HEK293 (cell line): Measurements from ENCODE around the gene GRK5.
A peak's percentile ranks its signal among the peaks of the same experiment; 100 is the strongest.

Experiments used
- CTCF ChIA-PET: fragments of 350-600 bp; formaldehyde crosslinking; extraction: SDS; loops from one replicate; lab custom pipeline; 2021; ENCODE audit warnings: antibody characterized with exemption; lab: Yijun Ruan, JAX
- POLR2A ChIA-PET: fragments of 300-600 bp; formaldehyde crosslinking; extraction: SDS; loops from one replicate; lab custom pipeline; 2020; ENCODE audit warnings: antibody characterized with exemption, inconsistent platforms; lab: Yijun Ruan, JAX
- H3K27ac ChIP-seq: fragments of 200-500 bp; sonication (Bioruptor generic); 2 replicates; pipeline ENCODE4 v1.5.1; 2014; ENCODE audit warnings: low read depth, low read length, control low read depth, inconsistent platforms; ENCODE audit errors: extremely low read depth
- H3K36me3 ChIP-seq, 2 experiments: fragments of 200-500 bp in 1 of 2; sonication (Bioruptor generic) in 1 of 2; 1 replicate in 1 of 2; 2 replicates in 1 of 2; pipeline ENCODE4 v1.5.1; 2014 to 2017; ENCODE audit warnings: inconsistent platforms in 2 of 2, low read length in 2 of 2; ENCODE audit not compliant: control insufficient read depth in 2 of 2, insufficient read depth in 1 of 2
- H3K4me1 ChIP-seq: fragments of 200-500 bp; sonication (Bioruptor generic); 2 replicates; pipeline ENCODE4 v1.5.1; 2014; ENCODE audit warnings: mild to moderate bottlenecking, low read length, inconsistent platforms; ENCODE audit not compliant: control insufficient read depth, insufficient read depth
- H3K4me3 ChIP-seq: 2 replicates; pipeline ENCODE4 v1.5.1; 2011; ENCODE audit warnings: low read depth, mild to moderate bottlenecking, control low read depth, low read length, moderate library complexity
- H3K9me3 ChIP-seq: fragments of 200-500 bp; sonication (Bioruptor generic); 2 replicates; pipeline ENCODE4 v1.5.1; 2014; ENCODE audit warnings: low read depth, low read length, inconsistent platforms; ENCODE audit not compliant: control insufficient read depth, insufficient read depth
- HOXD13 ChIP-seq: sonication (generic); formaldehyde crosslinking; IDR thresholded peaks from 2 replicates; pipeline ENCODE4 v1.8.0; 2022; ENCODE audit warnings: missing genetic modification reagents, borderline replicate concordance
- OVOL3 ChIP-seq: fragments of 450-650 bp; formaldehyde crosslinking; IDR thresholded peaks from 2 replicates; pipeline ENCODE4 v1.5.1; 2016; ENCODE audit warnings: missing biosample characterization, missing genetic modification characterization
- PRDM1 ChIP-seq: fragments of 450-650 bp; formaldehyde crosslinking; IDR thresholded peaks from 2 replicates; pipeline ENCODE4; 2016; ENCODE audit warnings: missing biosample characterization, missing genetic modification characterization
- PRDM6 ChIP-seq: fragments of 450-650 bp; formaldehyde crosslinking; IDR thresholded peaks from 2 replicates; pipeline ENCODE4 v1.5.1; 2017; ENCODE audit warnings: missing biosample characterization, missing genetic modification characterization
- TSHZ1 ChIP-seq: fragments of 450-650 bp; formaldehyde crosslinking; IDR thresholded peaks from 2 replicates; pipeline ENCODE4 v1.5.1; 2016; ENCODE audit warnings: missing biosample characterization, missing genetic modification characterization, borderline replicate concordance
- ZBTB20 ChIP-seq: fragments of 450-650 bp; formaldehyde crosslinking; IDR thresholded peaks from 2 replicates; pipeline ENCODE4 v1.5.1; 2016; ENCODE audit warnings: missing biosample characterization, missing genetic modification characterization
- ZBTB21 ChIP-seq: fragments of 450-650 bp; formaldehyde crosslinking; IDR thresholded peaks from 2 replicates; pipeline ENCODE4 v1.5.1; 2017; ENCODE audit warnings: missing biosample characterization, missing genetic modification characterization
- ZEB2 ChIP-seq: fragments of 450-650 bp; formaldehyde crosslinking; IDR thresholded peaks from 2 replicates; pipeline ENCODE4 v1.5.1; 2016; ENCODE audit warnings: missing biosample characterization, missing genetic modification characterization
- ZFP69B ChIP-seq: fragments of 450-650 bp; formaldehyde crosslinking; IDR thresholded peaks from 2 replicates; pipeline ENCODE4 v1.5.1; 2016; ENCODE audit warnings: missing biosample characterization, missing genetic modification characterization
- ZNF146 ChIP-seq: fragments of 450-650 bp; formaldehyde crosslinking; IDR thresholded peaks from 2 replicates; pipeline ENCODE4 v1.5.1; 2016; ENCODE audit warnings: missing biosample characterization, missing genetic modification characterization
- ZNF169 ChIP-seq: fragments of 450-650 bp; formaldehyde crosslinking; IDR thresholded peaks from 2 replicates; pipeline ENCODE4 v1.5.1; 2016; ENCODE audit warnings: missing biosample characterization, missing genetic modification characterization
- ZNF175 ChIP-seq: fragments of 450-650 bp; formaldehyde crosslinking; IDR thresholded peaks from 2 replicates; pipeline ENCODE4 v1.5.1; 2016; ENCODE audit warnings: missing biosample characterization, missing genetic modification characterization
- ZNF266 ChIP-seq: fragments of 450-650 bp; formaldehyde crosslinking; IDR thresholded peaks from 2 replicates; pipeline ENCODE4 v1.5.1; 2016; ENCODE audit warnings: missing biosample characterization, missing genetic modification characterization, low read depth
- ZNF366 ChIP-seq: fragments of 450-650 bp; formaldehyde crosslinking; conservative IDR thresholded peaks from 2 replicates; pipeline ENCODE4 v1.5.1; 2016; ENCODE audit warnings: missing biosample characterization, missing genetic modification characterization
- ZNF513 ChIP-seq: fragments of 450-650 bp; IDR thresholded peaks from 2 replicates; pipeline ENCODE4 v1.5.1; 2018; ENCODE audit warnings: missing biosample characterization, missing genetic modification characterization
- ZNF544 ChIP-seq: fragments of 450-650 bp; formaldehyde crosslinking; IDR thresholded peaks from 2 replicates; pipeline ENCODE4 v1.5.0; 2017; ENCODE audit warnings: missing biosample characterization, missing genetic modification characterization
- ZNF629 ChIP-seq: fragments of 450-650 bp; formaldehyde crosslinking; IDR thresholded peaks from 2 replicates; pipeline ENCODE4 v1.5.1; 2017; ENCODE audit warnings: missing biosample characterization, missing genetic modification characterization
- ZNF677 ChIP-seq: fragments of 450-650 bp; IDR thresholded peaks from 2 replicates; pipeline ENCODE4 v1.5.0; 2018; ENCODE audit warnings: missing biosample characterization, mild to moderate bottlenecking, missing genetic modification characterization, moderate library complexity
- ZNF707 ChIP-seq: fragments of 450-650 bp; formaldehyde crosslinking; IDR thresholded peaks from 2 replicates; pipeline ENCODE4 v1.5.1; 2016; ENCODE audit warnings: missing biosample characterization, missing genetic modification characterization
- ZNF747 ChIP-seq: fragments of 450-650 bp; formaldehyde crosslinking; IDR thresholded peaks from 2 replicates; pipeline ENCODE4 v1.5.1; 2016; ENCODE audit warnings: missing biosample characterization, missing genetic modification characterization
- ZNF785 ChIP-seq: fragments of 450-650 bp; formaldehyde crosslinking; IDR thresholded peaks from 2 replicates; pipeline ENCODE4 v1.5.1; 2016; ENCODE audit warnings: missing biosample characterization, missing genetic modification characterization
- ZNF791 ChIP-seq: fragments of 450-650 bp; formaldehyde crosslinking; IDR thresholded peaks from 2 replicates; pipeline ENCODE4 v1.5.1; 2016; ENCODE audit warnings: missing biosample characterization, missing genetic modification characterization
- ZSCAN5A ChIP-seq: fragments of 450-650 bp; formaldehyde crosslinking; IDR thresholded peaks from 2 replicates; pipeline ENCODE4 v1.5.1; 2016; ENCODE audit warnings: missing biosample characterization, missing genetic modification characterization

The GRK5 gene

GRCh38 chr10:119304541-119304940 is 97.2 kb downstream of the GRK5 start:
- Histone ChIP-seq H3K36me3 (no peaks in the 10 kb centered on the region), H3K4me1 (peaks cover 2% of the 10 kb centered on the region; the same call in 1 of the 2 replicates), H3K27ac (no peak overlapping the region), H3K9me3 (no peaks in the 10 kb centered on the region), H3K4me3 (no peak overlapping the region)
- ChIA-PET CTCF (interaction anchor here (0.5 to 0.6 kb wide), 2 partner anchors 62 to 592 kb away, joined by 3 read pairs; no protein-coding TSS in a partner anchor), POLR2A (interaction anchor here (0.7 kb wide), 1 partner anchor 84 kb away, joined by 5 read pairs; no protein-coding TSS in a partner anchor)
- TF ChIP-seq PRDM6 (tag by site-specific recombination) (no peak), ZNF366 (tag by site-specific recombination) (peak; percentile 58)

GRCh38 chr10:119305860-119306513 is 98.6 kb downstream of the GRK5 start:
- ChIA-PET POLR2A (interaction anchor here (1.5 to 1.8 kb wide), 2 partner anchors 10 to 12 kb away, joined by 4 to 7 read pairs; no protein-coding TSS in a partner anchor), CTCF (interaction anchor here (1.3 kb wide), 1 partner anchor 15 kb away, joined by 4 read pairs; no protein-coding TSS in a partner anchor)
- Histone ChIP-seq H3K4me3 (no peak overlapping the region), H3K27ac (no peak overlapping the region; the same call in 1 of the 2 replicates), H3K36me3 (no peaks in the 10 kb centered on the region), H3K9me3 (no peaks in the 10 kb centered on the region), H3K4me1 (peaks cover 2% of the 10 kb centered on the region; the same call in 1 of the 2 replicates)
- TF ChIP-seq ZNF544 (tag by site-specific recombination) (no peak), HOXD13 (CRISPR knock-in tag) (no peak), ZBTB20 (tag by site-specific recombination) (no peak), OVOL3 (no peak), ZNF629 (tag by site-specific recombination) (peak; percentile 70), ZNF146 (tag by site-specific recombination) (no peak), ZNF175 (tag by site-specific recombination) (no peak), ZFP69B (0 out of 2 replicates have a peak, but pooled peaks have one; percentile 14), ZBTB21 (tag by site-specific recombination) (peak; percentile 35; the same call in 1 of the 2 replicates), ZEB2 (tag by site-specific recombination) (peak; percentile 52; the same call in 1 of the 2 replicates), ZNF791 (no peak), ZNF707 (tag by site-specific recombination) (no peak), ZNF677 (no peak), ZSCAN5A (tag by site-specific recombination) (no peak), PRDM1 (tag by site-specific recombination) (peak; percentile 60), ZNF169 (no peak), ZNF785 (tag by site-specific recombination) (no peak), ZNF513 (no peak), TSHZ1 (tag by site-specific recombination) (0 out of 2 replicates have a peak, but pooled peaks have one; percentile 42), ZNF266 (tag by site-specific recombination) (no peak), ZNF747 (tag by site-specific recombination) (no peak)
